GM23338 (cell line): ENCODE results near the gene CD83. TPM values are rescaled to one million over a fixed set of nuclear protein-coding genes. Genes with fewer than 3 reads are reported as not detected.

Experiments
- ATAC-seq: fragments of 200-7000 bp; cut with Tn5 transposase; 3 replicates; pipeline ENCODE4 v1.9.1; 2020
- DNase-seq: peaks from one replicate; pipeline ENCODE4 v3.0.0-alpha.2; 2015; ENCODE audit warnings: low spot score
- H2AFZ ChIP-seq: fragments of 200-600 bp; sonication (generic); 2 replicates; pipeline ENCODE4 v1.8.0; 2016; ENCODE audit warnings: antibody characterized with exemption, mild to moderate bottlenecking, moderate library complexity
- H3F3A ChIP-seq: fragments of 200-600 bp; sonication (generic); replicated peaks from 2 replicates; pipeline ENCODE4 v1.8.0; 2017; ENCODE audit warnings: antibody characterized with exemption, mixed run types, low read depth
- H3K27ac ChIP-seq: fragments of 200-600 bp; sonication (generic); 2 replicates; pipeline ENCODE4 v1.6.1; 2016; ENCODE audit warnings: low read depth
- H3K27me3 ChIP-seq: fragments of 200-600 bp; sonication (generic); 2 replicates; pipeline ENCODE4 v1.8.0; 2016; ENCODE audit warnings: mild to moderate bottlenecking, mixed run types, moderate library complexity; ENCODE audit not compliant: insufficient read depth
- H3K36me3 ChIP-seq: fragments of 200-600 bp; sonication (generic); 2 replicates; pipeline ENCODE4 v1.8.0; 2016; ENCODE audit warnings: mild to moderate bottlenecking; ENCODE audit not compliant: insufficient read depth
- H3K4me1 ChIP-seq: fragments of 200-600 bp; sonication (generic); 2 replicates; pipeline ENCODE4 v1.8.0; 2016; ENCODE audit warnings: mild to moderate bottlenecking, moderate library complexity; ENCODE audit not compliant: insufficient read depth
- H3K4me2 ChIP-seq: fragments of 200-600 bp; sonication (generic); 2 replicates; pipeline ENCODE4 v1.7.1; 2017; ENCODE audit warnings: mixed run types
- H3K4me3 ChIP-seq: fragments of 200-600 bp; sonication (generic); 2 replicates; pipeline ENCODE4 v1.6.1; 2016; ENCODE audit warnings: mixed run types
- H3K79me2 ChIP-seq: fragments of 200-600 bp; sonication (generic); replicated peaks from 2 replicates; pipeline ENCODE4 v1.8.0; 2017; ENCODE audit warnings: mild to moderate bottlenecking; ENCODE audit not compliant: insufficient read depth
- H3K9me2 ChIP-seq: fragments of 200-600 bp; sonication (generic); 2 replicates; pipeline ENCODE4 v1.8.0; 2017; ENCODE audit not compliant: insufficient read depth
- H4K20me1 ChIP-seq: fragments of 200-600 bp; sonication (generic); replicated peaks from 2 replicates; pipeline ENCODE4 v1.8.0; 2017; ENCODE audit warnings: mild to moderate bottlenecking; ENCODE audit not compliant: insufficient read depth
- H3K27ac Mint-ChIP-seq: 2 replicates; pipeline ENCODE4 v1.8.0; 2020; ENCODE audit warnings: inconsistent platforms, mild to moderate bottlenecking, moderate library complexity, mixed read lengths
- H3K27me3 Mint-ChIP-seq: 3 replicates; pipeline ENCODE4 v1.8.0; 2022; ENCODE audit warnings: low read depth, mild to moderate bottlenecking, moderate library complexity, mixed read lengths, inconsistent platforms; ENCODE audit not compliant: insufficient read depth, poor library complexity
- H3K36me3 Mint-ChIP-seq: 3 replicates; pipeline ENCODE4 v1.8.0; 2021; ENCODE audit warnings: low read depth, mild to moderate bottlenecking, inconsistent platforms, moderate library complexity, mixed read lengths
- H3K4me1 Mint-ChIP-seq: 3 replicates; pipeline ENCODE4 v1.8.0; 2020; ENCODE audit warnings: mild to moderate bottlenecking, inconsistent platforms, mixed read lengths
- H3K4me3 Mint-ChIP-seq: 3 replicates; pipeline ENCODE4 v1.8.0; 2021; ENCODE audit warnings: moderate library complexity, mild to moderate bottlenecking, inconsistent platforms, mixed read lengths
- H3K9me3 Mint-ChIP-seq: 3 replicates; pipeline ENCODE4 v1.8.0; 2020; ENCODE audit warnings: moderate library complexity, mild to moderate bottlenecking, inconsistent platforms, mixed read lengths
- EZH2 ChIP-seq: fragments of 200-600 bp; sonication (generic); IDR thresholded peaks from one replicate; pipeline ENCODE4 v1.8.0; 2017; ENCODE audit warnings: antibody characterized with exemption, mild to moderate bottlenecking, low read depth; ENCODE audit not compliant: unreplicated experiment
- EZH2phosphoT487 ChIP-seq: fragments of 200-600 bp; sonication (generic); IDR thresholded peaks from one replicate; pipeline ENCODE4 v1.8.1; 2018; ENCODE audit warnings: antibody characterized with exemption; ENCODE audit not compliant: unreplicated experiment
- JUNB ChIP-seq: IDR thresholded peaks from one replicate; pipeline ENCODE4 v1.6.1; 2016; ENCODE audit warnings: antibody characterized with exemption; ENCODE audit not compliant: unreplicated experiment
- ZNF114 ChIP-seq: fragments of 250-450 bp; sonication (Bioruptor Pico); IDR thresholded peaks from 2 replicates; pipeline ENCODE4 v1.5.0; 2020; ENCODE audit warnings: mild to moderate bottlenecking, moderate library complexity
- ZNF331 ChIP-seq: fragments of 250-450 bp; sonication (Bioruptor Pico); IDR thresholded peaks from 2 replicates; pipeline ENCODE4 v1.5.0; 2020; ENCODE audit warnings: low read depth, mild to moderate bottlenecking, moderate library complexity
- polyA plus RNA-seq: library from polyadenylated mRNA; unstranded; fragments of >200 nt; fragmentation: Nextera tagmentation; extraction: Ambion mirVana; gene quantifications from 2 replicates; pipeline ENCODE4 v1.2.1, GENCODE V29; 2016
- total RNA-seq: library from RNA; depleted of rRNA; stranded (reverse); fragments of >200 nt; shearing (Covaris generic); gene quantifications from 2 replicates; pipeline ENCODE4 v1.2.3, GENCODE V29; 2014
- TF ChIP-seq, protein P1 (sequence below), 2 experiments: fragments of 200-600 bp in 1 of 2; sonication (generic) in 1 of 2; conservative IDR thresholded peaks; 2 replicates each; pipeline versions ENCODE4 v1.5.1 to v1.6.1; 2016 to 2017; ENCODE audit warnings: antibody characterized with exemption in 2 of 2, low read depth in 2 of 2, mild to moderate bottlenecking in 2 of 2, moderate library complexity in 1 of 2
- TF ChIP-seq, protein P2 (sequence below): IDR thresholded peaks from one replicate; pipeline ENCODE4 v1.6.1; 2018; ENCODE audit warnings: antibody characterized with exemption; ENCODE audit not compliant: unreplicated experiment
- TF ChIP-seq, protein P3 (sequence below): fragments of 250-450 bp; sonication (Bioruptor Pico); IDR thresholded peaks from 2 replicates; pipeline ENCODE4 v1.5.0; 2020; ENCODE audit warnings: mild to moderate bottlenecking, moderate library complexity
- TF ChIP-seq, protein P4 (sequence below): IDR thresholded peaks from 2 replicates; pipeline ENCODE4 v1.6.1; 2016; ENCODE audit warnings: antibody characterized with exemption

Gene CD83
- total and polyA plus RNA-seq, 2 experiments from 2014 or later: 8.1 to 13.2 TPM

DNA sequence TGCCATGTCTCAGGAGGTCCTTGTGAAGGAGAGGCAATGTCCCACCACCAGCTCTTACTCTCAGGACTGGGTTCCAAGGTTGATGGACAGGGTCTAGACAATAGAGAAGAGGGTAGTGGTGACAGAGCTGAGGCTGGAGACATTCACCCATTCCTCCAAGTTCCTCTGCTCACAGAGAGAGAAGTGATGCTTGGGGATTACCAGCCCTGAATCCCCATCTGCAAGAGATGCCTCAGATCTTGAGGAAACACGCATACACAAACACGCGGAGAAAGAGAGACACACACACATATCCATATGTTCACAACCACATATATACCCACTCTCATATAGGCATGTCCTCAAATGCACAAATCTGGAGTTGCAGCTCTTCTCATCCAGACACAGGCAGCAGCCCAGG lies 15.2 kb upstream of the CD83 start:
- Mint-ChIP-seq H3K4me3 (no peak overlapping the region), H3K9me3 (peaks cover 16% of the 10 kb centered on the region), H3K4me1 (no peaks in the 10 kb centered on the region), H3K27me3 (peaks cover 4% of the 10 kb centered on the region), H3K27ac (no peak overlapping the region), H3K36me3 (peaks cover 13% of the 10 kb centered on the region)
- no peak overlapping the region for H3K4me3 ChIP-seq
- DNase-seq (no peak), ATAC-seq (no peak)
- no peak overlapping the region for H3K27ac ChIP-seq
- no peaks in the 10 kb centered on the region for H3F3A ChIP-seq
- no peak overlapping the region for H2AFZ ChIP-seq
- no peak for TF ChIP-seq EZH2phosphoT487
- TF ChIP-seq, protein P1, sequence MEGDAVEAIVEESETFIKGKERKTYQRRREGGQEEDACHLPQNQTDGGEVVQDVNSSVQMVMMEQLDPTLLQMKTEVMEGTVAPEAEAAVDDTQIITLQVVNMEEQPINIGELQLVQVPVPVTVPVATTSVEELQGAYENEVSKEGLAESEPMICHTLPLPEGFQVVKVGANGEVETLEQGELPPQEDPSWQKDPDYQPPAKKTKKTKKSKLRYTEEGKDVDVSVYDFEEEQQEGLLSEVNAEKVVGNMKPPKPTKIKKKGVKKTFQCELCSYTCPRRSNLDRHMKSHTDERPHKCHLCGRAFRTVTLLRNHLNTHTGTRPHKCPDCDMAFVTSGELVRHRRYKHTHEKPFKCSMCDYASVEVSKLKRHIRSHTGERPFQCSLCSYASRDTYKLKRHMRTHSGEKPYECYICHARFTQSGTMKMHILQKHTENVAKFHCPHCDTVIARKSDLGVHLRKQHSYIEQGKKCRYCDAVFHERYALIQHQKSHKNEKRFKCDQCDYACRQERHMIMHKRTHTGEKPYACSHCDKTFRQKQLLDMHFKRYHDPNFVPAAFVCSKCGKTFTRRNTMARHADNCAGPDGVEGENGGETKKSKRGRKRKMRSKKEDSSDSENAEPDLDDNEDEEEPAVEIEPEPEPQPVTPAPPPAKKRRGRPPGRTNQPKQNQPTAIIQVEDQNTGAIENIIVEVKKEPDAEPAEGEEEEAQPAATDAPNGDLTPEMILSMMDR (conservative IDR thresholded peaks at IDR 0.05; ENCODE audit: low read depth in 2 of 2): no peak
- TF ChIP-seq ZNF114 (CRISPR knock-in tag): no peak
- H3K79me2 ChIP-seq: no peaks in the 10 kb centered on the region
- peaks cover 6% of the 10 kb centered on the region; the same call in 1 of the 2 replicates for H3K9me2 ChIP-seq
- no peak overlapping the region for H3K4me2 ChIP-seq
- H3K4me1 ChIP-seq: no peaks in the 10 kb centered on the region
- no peaks in the 10 kb centered on the region for H3K27me3 ChIP-seq
- H3K36me3 ChIP-seq: peaks cover 4% of the 10 kb centered on the region; the same call in 1 of the 2 replicates
- H4K20me1 ChIP-seq: no peaks in the 10 kb centered on the region

DNA sequence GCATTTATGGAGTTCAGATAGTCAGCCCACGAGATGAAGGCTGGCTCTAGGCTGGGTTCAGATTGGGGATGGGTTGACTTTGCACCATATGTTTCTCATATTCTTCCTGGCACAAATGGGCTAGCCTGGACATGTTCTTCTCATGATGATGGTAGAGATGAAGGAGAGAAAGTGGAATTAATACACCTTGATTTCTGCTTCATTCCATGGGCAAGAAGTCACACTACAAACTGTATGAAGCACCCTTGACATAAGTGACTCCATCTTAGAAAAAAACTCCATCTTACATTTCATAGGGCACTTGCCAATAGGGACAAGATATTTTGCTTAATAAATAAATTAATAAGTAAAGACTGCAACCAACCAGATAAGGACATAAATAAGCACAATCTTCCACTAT lies 12.0 kb upstream of the CD83 start:
- peaks cover 23% of the 10 kb centered on the region for H3K9me3 Mint-ChIP-seq
- H2AFZ ChIP-seq: no peak overlapping the region
- TF ChIP-seq EZH2 (no peak), JUNB (no peak), ZNF331 (CRISPR knock-in tag) (no peak), ZNF114 (CRISPR knock-in tag) (no peak)
- TF ChIP-seq, protein P2, sequence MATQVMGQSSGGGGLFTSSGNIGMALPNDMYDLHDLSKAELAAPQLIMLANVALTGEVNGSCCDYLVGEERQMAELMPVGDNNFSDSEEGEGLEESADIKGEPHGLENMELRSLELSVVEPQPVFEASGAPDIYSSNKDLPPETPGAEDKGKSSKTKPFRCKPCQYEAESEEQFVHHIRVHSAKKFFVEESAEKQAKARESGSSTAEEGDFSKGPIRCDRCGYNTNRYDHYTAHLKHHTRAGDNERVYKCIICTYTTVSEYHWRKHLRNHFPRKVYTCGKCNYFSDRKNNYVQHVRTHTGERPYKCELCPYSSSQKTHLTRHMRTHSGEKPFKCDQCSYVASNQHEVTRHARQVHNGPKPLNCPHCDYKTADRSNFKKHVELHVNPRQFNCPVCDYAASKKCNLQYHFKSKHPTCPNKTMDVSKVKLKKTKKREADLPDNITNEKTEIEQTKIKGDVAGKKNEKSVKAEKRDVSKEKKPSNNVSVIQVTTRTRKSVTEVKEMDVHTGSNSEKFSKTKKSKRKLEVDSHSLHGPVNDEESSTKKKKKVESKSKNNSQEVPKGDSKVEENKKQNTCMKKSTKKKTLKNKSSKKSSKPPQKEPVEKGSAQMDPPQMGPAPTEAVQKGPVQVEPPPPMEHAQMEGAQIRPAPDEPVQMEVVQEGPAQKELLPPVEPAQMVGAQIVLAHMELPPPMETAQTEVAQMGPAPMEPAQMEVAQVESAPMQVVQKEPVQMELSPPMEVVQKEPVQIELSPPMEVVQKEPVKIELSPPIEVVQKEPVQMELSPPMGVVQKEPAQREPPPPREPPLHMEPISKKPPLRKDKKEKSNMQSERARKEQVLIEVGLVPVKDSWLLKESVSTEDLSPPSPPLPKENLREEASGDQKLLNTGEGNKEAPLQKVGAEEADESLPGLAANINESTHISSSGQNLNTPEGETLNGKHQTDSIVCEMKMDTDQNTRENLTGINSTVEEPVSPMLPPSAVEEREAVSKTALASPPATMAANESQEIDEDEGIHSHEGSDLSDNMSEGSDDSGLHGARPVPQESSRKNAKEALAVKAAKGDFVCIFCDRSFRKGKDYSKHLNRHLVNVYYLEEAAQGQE: no peak
- TF ChIP-seq, protein P3, sequence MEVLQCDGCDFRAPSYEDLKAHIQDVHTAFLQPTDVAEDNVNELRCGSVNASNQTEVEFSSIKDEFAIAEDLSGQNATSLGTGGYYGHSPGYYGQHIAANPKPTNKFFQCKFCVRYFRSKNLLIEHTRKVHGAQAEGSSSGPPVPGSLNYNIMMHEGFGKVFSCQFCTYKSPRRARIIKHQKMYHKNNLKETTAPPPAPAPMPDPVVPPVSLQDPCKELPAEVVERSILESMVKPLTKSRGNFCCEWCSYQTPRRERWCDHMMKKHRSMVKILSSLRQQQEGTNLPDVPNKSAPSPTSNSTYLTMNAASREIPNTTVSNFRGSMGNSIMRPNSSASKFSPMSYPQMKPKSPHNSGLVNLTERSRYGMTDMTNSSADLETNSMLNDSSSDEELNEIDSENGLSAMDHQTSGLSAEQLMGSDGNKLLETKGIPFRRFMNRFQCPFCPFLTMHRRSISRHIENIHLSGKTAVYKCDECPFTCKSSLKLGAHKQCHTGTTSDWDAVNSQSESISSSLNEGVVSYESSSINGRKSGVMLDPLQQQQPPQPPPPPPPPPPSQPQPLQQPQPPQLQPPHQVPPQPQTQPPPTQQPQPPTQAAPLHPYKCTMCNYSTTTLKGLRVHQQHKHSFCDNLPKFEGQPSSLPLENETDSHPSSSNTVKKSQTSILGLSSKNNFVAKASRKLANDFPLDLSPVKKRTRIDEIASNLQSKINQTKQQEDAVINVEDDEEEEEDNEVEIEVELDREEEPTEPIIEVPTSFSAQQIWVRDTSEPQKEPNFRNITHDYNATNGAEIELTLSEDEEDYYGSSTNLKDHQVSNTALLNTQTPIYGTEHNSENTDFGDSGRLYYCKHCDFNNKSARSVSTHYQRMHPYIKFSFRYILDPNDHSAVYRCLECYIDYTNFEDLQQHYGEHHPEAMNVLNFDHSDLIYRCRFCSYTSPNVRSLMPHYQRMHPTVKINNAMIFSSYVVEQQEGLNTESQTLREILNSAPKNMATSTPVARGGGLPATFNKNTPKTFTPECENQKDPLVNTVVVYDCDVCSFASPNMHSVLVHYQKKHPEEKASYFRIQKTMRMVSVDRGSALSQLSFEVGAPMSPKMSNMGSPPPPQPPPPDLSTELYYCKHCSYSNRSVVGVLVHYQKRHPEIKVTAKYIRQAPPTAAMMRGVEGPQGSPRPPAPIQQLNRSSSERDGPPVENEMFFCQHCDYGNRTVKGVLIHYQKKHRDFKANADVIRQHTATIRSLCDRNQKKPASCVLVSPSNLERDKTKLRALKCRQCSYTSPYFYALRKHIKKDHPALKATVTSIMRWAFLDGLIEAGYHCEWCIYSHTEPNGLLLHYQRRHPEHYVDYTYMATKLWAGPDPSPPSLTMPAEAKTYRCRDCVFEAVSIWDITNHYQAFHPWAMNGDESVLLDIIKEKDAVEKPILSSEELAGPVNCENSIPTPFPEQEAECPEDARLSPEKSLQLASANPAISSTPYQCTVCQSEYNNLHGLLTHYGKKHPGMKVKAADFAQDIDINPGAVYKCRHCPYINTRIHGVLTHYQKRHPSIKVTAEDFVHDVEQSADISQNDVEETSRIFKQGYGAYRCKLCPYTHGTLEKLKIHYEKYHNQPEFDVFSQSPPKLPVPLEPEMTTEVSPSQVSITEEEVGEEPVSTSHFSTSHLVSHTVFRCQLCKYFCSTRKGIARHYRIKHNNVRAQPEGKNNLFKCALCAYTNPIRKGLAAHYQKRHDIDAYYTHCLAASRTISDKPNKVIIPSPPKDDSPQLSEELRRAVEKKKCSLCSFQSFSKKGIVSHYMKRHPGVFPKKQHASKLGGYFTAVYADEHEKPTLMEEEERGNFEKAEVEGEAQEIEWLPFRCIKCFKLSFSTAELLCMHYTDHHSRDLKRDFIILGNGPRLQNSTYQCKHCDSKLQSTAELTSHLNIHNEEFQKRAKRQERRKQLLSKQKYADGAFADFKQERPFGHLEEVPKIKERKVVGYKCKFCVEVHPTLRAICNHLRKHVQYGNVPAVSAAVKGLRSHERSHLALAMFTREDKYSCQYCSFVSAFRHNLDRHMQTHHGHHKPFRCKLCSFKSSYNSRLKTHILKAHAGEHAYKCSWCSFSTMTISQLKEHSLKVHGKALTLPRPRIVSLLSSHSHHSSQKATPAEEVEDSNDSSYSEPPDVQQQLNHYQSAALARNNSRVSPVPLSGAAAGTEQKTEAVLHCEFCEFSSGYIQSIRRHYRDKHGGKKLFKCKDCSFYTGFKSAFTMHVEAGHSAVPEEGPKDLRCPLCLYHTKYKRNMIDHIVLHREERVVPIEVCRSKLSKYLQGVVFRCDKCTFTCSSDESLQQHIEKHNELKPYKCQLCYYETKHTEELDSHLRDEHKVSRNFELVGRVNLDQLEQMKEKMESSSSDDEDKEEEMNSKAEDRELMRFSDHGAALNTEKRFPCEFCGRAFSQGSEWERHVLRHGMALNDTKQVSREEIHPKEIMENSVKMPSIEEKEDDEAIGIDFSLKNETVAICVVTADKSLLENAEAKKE (CRISPR knock-in tag): no peak
- TF ChIP-seq, protein P4, sequence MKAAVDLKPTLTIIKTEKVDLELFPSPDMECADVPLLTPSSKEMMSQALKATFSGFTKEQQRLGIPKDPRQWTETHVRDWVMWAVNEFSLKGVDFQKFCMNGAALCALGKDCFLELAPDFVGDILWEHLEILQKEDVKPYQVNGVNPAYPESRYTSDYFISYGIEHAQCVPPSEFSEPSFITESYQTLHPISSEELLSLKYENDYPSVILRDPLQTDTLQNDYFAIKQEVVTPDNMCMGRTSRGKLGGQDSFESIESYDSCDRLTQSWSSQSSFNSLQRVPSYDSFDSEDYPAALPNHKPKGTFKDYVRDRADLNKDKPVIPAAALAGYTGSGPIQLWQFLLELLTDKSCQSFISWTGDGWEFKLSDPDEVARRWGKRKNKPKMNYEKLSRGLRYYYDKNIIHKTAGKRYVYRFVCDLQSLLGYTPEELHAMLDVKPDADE: no peak

More for the DNA sequence above, 12.0 kb upstream of the CD83 start:
- Histone ChIP-seq H4K20me1 (no peaks in the 10 kb centered on the region), H3K36me3 (peaks cover 6% of the 10 kb centered on the region; the same call in 1 of the 2 replicates), H3K27me3 (no peaks in the 10 kb centered on the region), H3K4me1 (no peaks in the 10 kb centered on the region), H3K9me2 (peaks cover 6% of the 10 kb centered on the region; the same call in 1 of the 2 replicates), H3K27ac (no peak overlapping the region), H3K4me2 (no peak overlapping the region), H3K4me3 (no peak overlapping the region), H3K79me2 (no peaks in the 10 kb centered on the region), H3F3A (no peaks in the 10 kb centered on the region)
- Mint-ChIP-seq H3K4me3 (no peak overlapping the region), H3K27me3 (peaks cover 4% of the 10 kb centered on the region), H3K36me3 (peaks cover 17% of the 10 kb centered on the region), H3K4me1 (no peaks in the 10 kb centered on the region), H3K27ac (no peak overlapping the region)
- DNase-seq (no peak), ATAC-seq (no peak)
